ENCODE data around the gene MCCC1.

Gene MCCC1

GRCh38 chr3:183099838-183100204 lies 525 bp upstream of the MCCC1 start:
- Histone ChIP-seq H3K9me3 (ENCODE audit: control insufficient read depth, insufficient read depth, low read depth, low read length) (no peaks in the 10 kb centered on the region), H3K4me1 (ENCODE audit: control insufficient read depth, insufficient read depth, low read length) (no peaks in the 10 kb centered on the region), H3K36me3 (ENCODE audit: control insufficient read depth in 2 of 2, insufficient read depth in 1 of 2, low read length in 2 of 2) (peaks cover 0 to 3% of the 10 kb centered on the region in 2 experiments; a peak in 1 of 3 replicates), H3K4me3 (ENCODE audit: low read depth, low read length) (peak overlapping the region; percentile 12), H3K27ac (ENCODE audit: extremely low read depth, low read depth, low read length) (no peak overlapping the region)
- ChIA-PET CTCF (interaction anchor here (0.6 kb wide), 1 partner anchor 527 kb away, joined by 4 read pairs; no protein-coding TSS in a partner anchor), POLR2A (interaction anchor here (1.5 kb wide), 1 partner anchor 386 kb away, joined by 4 read pairs; no protein-coding TSS in a partner anchor)
- TF ChIP-seq ZNF274 (IDR thresholded peaks at IDR 0.05; ENCODE audit: low read length) (no peak), ZNF274 (tag by site-specific recombination; IDR thresholded peaks at IDR 0.05; ENCODE audit: borderline replicate concordance) (no peak), ZNF777 (tag by site-specific recombination; IDR thresholded peaks at IDR 0.05; ENCODE audit: borderline replicate concordance) (no peak), ZBTB7A (tag by site-specific recombination; IDR thresholded peaks at IDR 0.05; ENCODE audit: low read depth) (no peak), ZEB2 (tag by site-specific recombination; IDR thresholded peaks at IDR 0.05) (no peak), ZNF529 (tag by site-specific recombination; IDR thresholded peaks at IDR 0.05; ENCODE audit: insufficient replicate concordance) (no peak), KLF16 (tag by site-specific recombination; IDR thresholded peaks at IDR 0.05) (no peak), IKZF3 (tag by site-specific recombination; IDR thresholded peaks at IDR 0.05) (no peak), GLI4 (tag by site-specific recombination; IDR thresholded peaks at IDR 0.05) (no peak), EGR2 (tag by site-specific recombination; IDR thresholded peaks at IDR 0.05; ENCODE audit: low read depth) (no peak), ZNF214 (tag by site-specific recombination; IDR thresholded peaks at IDR 0.05; ENCODE audit: borderline replicate concordance) (no peak), KLF1 (tag by site-specific recombination; IDR thresholded peaks at IDR 0.05) (no peak), ZNF707 (tag by site-specific recombination; IDR thresholded peaks at IDR 0.05) (no peak), SALL2 (tag by site-specific recombination; IDR thresholded peaks at IDR 0.05; ENCODE audit: borderline replicate concordance) (no peak), GLI2 (tag by site-specific recombination; IDR thresholded peaks at IDR 0.05; ENCODE audit: borderline replicate concordance, low read depth) (no peak), HOXD13 (CRISPR knock-in tag; IDR thresholded peaks at IDR 0.05; ENCODE audit: borderline replicate concordance) (no peak), ZNF521 (tag by site-specific recombination; IDR thresholded peaks at IDR 0.05) (no peak), ZNF510 (tag by site-specific recombination; IDR thresholded peaks at IDR 0.05; ENCODE audit: insufficient replicate concordance) (no peak)
- TF ChIP-seq, protein P1, sequence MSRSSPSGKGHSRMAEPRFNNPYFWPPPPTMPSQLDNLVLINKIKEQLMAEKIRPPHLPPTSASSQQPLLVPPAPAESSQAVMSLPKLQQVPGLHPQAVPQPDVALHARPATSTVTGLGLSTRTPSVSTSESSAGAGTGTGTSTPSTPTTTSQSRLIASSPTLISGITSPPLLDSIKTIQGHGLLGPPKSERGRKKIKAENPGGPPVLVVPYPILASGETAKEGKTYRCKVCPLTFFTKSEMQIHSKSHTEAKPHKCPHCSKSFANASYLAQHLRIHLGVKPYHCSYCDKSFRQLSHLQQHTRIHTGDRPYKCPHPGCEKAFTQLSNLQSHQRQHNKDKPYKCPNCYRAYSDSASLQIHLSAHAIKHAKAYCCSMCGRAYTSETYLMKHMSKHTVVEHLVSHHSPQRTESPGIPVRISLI (tag by site-specific recombination; IDR thresholded peaks at IDR 0.05) = no peak
- TF ChIP-seq, protein P2, sequence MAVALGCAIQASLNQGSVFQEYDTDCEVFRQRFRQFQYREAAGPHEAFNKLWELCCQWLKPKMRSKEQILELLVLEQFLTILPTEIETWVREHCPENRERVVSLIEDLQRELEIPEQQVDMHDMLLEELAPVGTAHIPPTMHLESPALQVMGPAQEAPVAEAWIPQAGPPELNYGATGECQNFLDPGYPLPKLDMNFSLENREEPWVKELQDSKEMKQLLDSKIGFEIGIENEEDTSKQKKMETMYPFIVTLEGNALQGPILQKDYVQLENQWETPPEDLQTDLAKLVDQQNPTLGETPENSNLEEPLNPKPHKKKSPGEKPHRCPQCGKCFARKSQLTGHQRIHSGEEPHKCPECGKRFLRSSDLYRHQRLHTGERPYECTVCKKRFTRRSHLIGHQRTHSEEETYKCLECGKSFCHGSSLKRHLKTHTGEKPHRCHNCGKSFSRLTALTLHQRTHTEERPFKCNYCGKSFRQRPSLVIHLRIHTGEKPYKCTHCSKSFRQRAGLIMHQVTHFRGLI (tag by site-specific recombination; IDR thresholded peaks at IDR 0.05) = no peak

DNA sequence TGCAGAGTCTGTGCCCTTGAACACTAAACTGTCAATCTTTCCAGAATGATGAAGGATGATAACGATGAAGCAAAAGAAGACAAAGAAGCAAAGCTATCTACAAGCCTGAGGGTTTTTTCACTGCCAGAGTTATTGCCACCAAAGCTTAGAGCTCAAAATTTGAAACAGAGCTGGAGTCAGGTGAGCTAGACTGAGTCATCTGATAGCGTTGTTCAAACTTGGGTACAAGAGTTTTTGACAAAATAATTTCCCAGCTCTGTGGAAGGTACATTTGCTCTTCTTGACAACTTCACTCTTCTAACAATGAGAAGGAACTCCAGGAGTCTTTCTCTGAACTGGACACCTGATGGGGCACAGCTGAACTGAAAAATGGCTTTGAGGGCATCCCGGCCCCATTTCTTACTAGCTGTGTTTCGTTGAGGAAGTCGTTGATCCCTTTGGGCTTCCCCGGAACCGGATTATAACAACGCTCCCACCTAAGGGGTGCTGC lies 715 bp downstream of the MCCC1 start:
- ChIA-PET CTCF (interaction anchor here (0.5 to 0.9 kb wide), 2 partner anchors 12 to 189 kb away, joined by 3 read pairs; no protein-coding TSS in a partner anchor), POLR2A (interaction anchor here (1.5 kb wide), 1 partner anchor 384 kb away, joined by 4 read pairs; no protein-coding TSS in a partner anchor)
- peaks cover 0 to 3% of the 10 kb centered on the region in 2 experiments; a peak in 1 of 3 replicates for H3K36me3 ChIP-seq (ENCODE audit: control insufficient read depth in 2 of 2, insufficient read depth in 1 of 2, low read length in 2 of 2)
- peak overlapping the region; percentile 18; the same call in 1 of the 2 replicates for H3K27ac ChIP-seq (ENCODE audit: extremely low read depth, low read depth, low read length)
- peak overlapping the region; percentile 93 for H3K4me3 ChIP-seq (ENCODE audit: low read depth, low read length)
- TF ChIP-seq ZBTB8A (tag by site-specific recombination; IDR thresholded peaks at IDR 0.05) = no peak
- TF ChIP-seq ZNF23 (tag by site-specific recombination; IDR thresholded peaks at IDR 0.05; ENCODE audit: borderline replicate concordance) = no peak
- TF ChIP-seq INSM2 (tag by site-specific recombination; IDR thresholded peaks at IDR 0.05) = no peak
- TF ChIP-seq SETDB1 (IDR thresholded peaks at IDR 0.05; ENCODE audit: insufficient read length, low read length) = no peak
- no peak for TF ChIP-seq ZNF394 (tag by site-specific recombination; IDR thresholded peaks at IDR 0.05; ENCODE audit: borderline replicate concordance)
- TF ChIP-seq KLF10 (tag by site-specific recombination; IDR thresholded peaks at IDR 0.05) = no peak
- no peak for TF ChIP-seq YY2 (tag by site-specific recombination; IDR thresholded peaks at IDR 0.05)
- no peak for TF ChIP-seq GLIS2 (tag by site-specific recombination; IDR thresholded peaks at IDR 0.05)
- TF ChIP-seq, protein P3, sequence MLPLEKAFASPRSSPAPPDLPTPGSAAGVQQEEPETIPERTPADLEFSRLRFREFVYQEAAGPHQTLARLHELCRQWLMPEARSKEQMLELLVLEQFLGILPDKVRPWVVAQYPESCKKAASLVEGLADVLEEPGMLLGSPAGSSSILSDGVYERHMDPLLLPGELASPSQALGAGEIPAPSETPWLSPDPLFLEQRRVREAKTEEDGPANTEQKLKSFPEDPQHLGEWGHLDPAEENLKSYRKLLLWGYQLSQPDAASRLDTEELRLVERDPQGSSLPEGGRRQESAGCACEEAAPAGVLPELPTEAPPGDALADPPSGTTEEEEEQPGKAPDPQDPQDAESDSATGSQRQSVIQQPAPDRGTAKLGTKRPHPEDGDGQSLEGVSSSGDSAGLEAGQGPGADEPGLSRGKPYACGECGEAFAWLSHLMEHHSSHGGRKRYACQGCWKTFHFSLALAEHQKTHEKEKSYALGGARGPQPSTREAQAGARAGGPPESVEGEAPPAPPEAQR (tag by site-specific recombination; IDR thresholded peaks at IDR 0.05) = no peak
- no peak for TF ChIP-seq ZXDB (tag by site-specific recombination; IDR thresholded peaks at IDR 0.05)
- no peak for TF ChIP-seq KLF8 (tag by site-specific recombination; IDR thresholded peaks at IDR 0.05)
- no peak for TF ChIP-seq ZNF175 (tag by site-specific recombination; IDR thresholded peaks at IDR 0.05)
- no peaks in the 10 kb centered on the region for H3K4me1 ChIP-seq (ENCODE audit: control insufficient read depth, insufficient read depth, low read length)
- no peaks in the 10 kb centered on the region for H3K9me3 ChIP-seq (ENCODE audit: control insufficient read depth, insufficient read depth, low read depth, low read length)
